Stimulated activated CD4-positive, alpha-beta T cell treated with anti-CD3 and anti-CD28 coated beads, Interleukin-4, amount 100 ng/mL, for 24 hours (primary cell): ENCODE results near the gene SLITRK2.

Experiments
- DNase-seq: peaks from one replicate; pipeline ENCODE4 v3.0.0-alpha.2; 2020

Gene SLITRK2

GRCh38 chrX:145861818-145862217, 44.2 kb downstream of the SLITRK2 start:
- no peak for DNase-seq

- DNase-seq = no peak
Observed at GRCh38 chrX:145865082-145865481, 47.5 kb downstream of the SLITRK2 start.
